HG02840 (cell line): ENCODE results near the gene ALLC.
"Not testable (repeated sequence)": the region's sequence is repeated elsewhere in the genome, so short reads cannot be mapped to it uniquely, and the experiment has no call there.

Experiments used
- ATAC-seq: cut with Tn5 transposase; IDR thresholded peaks from one replicate; pipeline ENCODE4 v1.9.1; 2021; ENCODE audit warnings: mild to moderate bottlenecking, moderate library complexity, moderate number of reproducible peaks; ENCODE audit not compliant: unreplicated experiment, low FRiP score

Gene ALLC

DNA sequence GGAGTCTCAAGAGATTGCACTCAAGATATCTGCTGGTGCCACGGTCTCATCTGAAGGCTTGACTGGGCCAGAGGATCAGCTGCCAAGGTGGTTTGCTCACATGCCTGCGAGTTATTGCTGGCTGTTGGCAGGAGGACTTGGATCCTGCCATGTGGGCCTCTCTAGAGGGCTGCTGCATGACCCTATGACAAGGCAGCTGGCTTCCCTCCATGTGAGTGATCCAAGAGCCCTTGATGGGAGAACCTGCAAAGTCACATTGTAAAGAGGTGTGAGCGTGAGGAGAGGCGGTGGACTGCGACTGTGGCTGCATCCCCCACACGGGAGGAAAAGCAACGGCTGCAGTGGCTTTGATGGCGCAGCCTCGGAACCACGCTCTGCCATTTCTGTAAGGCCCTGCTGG is 4.0 kb upstream of the ALLC start:
- no peak for ATAC-seq

DNA sequence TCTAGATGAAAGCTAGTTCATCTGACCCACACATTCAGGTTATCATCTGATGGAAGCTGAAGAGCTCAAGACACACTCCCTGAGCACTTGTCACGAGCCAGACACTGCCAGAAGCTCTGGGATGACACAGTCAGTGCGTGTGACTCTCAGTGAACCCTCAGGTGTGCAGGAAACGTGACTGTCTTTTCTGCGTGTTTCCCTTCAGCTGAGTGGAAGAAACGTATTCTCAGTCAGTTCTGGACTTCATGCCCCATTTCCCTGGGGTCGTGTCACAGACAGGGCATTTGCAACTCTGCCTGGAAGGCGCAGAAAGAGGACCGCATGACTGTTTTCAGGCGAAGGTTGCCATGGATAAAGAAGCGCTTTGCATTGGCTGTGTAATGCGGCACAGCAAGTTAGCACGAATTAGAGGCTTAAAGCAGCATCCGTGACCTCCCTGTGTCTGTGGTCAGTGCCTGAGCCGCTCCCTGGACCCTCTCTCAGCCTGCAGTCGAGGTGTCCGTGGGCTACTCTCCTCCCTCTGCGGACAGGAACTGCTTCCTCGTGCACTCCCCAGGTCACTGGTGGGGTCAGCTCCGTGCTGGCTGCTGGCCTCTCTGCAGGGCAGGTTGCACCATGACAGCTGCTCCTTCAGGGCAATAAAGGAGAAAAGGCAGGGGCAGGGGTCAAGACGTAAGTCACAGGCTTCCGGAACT is 3.3 kb upstream of the ALLC start:
- ATAC-seq, result no peak

- no peak for ATAC-seq
Observed at GRCh38 chr2:3655871-3656761, 1.9 kb upstream of the ALLC start.

DNA sequence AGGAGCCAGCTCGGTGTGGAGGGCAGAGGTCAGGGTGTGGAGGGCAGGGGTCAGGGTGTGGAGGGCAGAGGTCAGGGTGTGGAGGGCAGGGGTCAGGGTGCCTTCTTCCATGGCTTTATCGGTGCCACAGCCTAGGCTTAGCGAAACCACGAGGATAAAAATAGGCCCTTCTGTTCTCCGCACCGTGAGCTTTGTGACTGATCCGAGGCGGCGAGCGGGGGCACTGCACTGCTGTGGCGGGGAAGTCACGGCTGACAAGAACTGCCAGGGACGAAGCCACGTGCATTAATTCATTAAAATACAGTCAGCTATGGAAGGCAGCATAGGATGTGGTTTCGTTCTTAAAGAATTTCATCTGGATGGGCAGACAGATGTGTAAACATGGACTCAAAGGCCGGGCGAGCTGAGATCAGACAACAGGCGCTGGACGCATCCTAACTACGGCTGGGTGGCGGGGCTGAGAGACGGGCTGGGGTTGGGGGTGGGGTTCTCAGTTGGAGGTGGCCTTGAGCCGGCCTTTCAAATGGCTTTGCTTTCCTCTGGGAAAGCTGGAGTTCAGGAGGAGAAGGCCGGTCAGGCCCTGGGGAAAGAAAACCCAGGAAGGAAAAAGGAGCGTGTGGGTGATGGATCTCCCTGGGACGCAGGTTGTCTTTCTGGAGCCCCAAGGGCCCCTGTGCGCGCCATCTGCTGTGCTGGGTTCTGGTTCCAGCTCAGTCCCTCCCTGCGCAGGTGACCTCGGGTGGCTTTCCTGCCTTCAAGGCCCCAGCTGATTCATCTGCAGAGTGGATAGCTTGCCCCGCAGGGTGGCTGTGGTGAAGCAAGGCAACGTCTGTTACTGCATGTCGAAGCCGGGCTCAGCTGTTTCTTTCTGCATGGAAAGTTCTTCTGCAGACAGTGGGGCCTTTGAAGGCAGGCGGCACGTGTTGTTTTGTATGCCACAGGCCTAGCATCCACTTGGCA is 958 bp upstream of the ALLC start:
- ATAC-seq, result no peak

GRCh38 chr2:3659447-3660432 is 1.7 kb downstream of the ALLC start:
- no peak for ATAC-seq

DNA sequence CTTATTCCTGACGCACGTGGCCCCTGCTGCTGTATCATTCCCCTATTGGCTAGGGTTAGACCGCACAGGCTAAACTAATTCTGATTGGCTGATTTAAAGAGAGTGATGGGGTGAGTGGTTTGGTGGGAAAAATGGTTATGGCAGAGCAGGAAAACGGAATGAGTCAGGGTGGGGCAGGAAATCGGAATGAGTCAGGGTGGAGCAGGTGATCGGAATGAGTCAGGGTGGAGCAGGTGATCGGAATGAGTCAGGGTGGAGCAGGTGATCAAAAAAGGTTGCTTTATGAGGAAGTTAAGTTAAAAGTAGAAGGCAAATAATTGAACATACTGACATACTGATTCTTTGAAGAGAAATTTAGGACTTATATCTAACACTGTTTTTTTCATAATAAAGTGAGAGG is 2.6 kb downstream of the ALLC start:
- ATAC-seq, result not testable (repeated sequence)

DNA sequence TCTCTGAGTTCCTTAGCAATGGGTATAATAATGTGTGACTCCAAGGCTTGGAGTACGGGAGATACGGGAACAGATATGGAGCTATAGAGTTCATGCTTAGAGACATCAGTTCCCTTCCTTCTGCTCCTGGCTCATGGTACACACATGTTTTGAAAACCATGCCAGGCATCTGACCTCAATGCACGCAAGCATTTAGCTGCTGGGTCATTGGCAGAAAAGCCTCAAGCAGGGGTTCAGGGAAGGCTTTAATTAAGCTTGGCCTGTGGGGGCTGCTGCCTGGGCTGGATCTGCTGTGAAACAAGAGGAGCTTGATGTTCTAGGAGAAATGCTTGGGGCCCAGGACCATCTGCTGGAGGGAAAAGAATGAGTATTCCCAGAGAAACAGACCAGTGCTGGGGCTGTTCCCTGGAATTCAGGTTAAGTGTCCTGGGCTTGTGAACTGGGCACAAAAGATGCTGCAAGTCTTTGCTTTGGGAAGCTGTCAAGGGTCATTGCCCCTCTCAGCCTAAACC is 3.2 kb downstream of the ALLC start:
- no peak for ATAC-seq

DNA sequence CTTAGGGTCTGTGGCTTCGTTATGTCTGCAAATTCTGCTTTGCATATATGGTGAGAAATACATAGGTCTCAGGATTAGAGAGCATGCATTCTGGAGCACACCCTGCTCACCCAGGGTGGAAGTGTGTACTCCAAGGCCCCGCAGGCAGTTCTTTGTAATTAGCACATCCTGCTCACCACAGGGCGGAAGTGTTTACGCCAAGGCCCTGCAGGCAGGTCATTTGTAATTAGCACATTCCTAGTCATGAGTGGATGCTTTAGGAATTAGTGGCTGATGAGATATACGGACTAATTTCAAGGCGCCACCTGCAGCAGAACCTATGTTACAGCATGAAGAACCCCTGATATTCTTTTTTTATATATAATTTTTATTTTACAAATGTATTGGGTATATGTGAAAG is 4.2 kb downstream of the ALLC start:
- ATAC-seq, result no peak

- no peak for ATAC-seq
Observed at GRCh38 chr2:3664118-3664517, 6.1 kb downstream of the ALLC start.

GRCh38 chr2:3664925-3665324 is 6.9 kb downstream of the ALLC start:
- ATAC-seq, result no peak

DNA sequence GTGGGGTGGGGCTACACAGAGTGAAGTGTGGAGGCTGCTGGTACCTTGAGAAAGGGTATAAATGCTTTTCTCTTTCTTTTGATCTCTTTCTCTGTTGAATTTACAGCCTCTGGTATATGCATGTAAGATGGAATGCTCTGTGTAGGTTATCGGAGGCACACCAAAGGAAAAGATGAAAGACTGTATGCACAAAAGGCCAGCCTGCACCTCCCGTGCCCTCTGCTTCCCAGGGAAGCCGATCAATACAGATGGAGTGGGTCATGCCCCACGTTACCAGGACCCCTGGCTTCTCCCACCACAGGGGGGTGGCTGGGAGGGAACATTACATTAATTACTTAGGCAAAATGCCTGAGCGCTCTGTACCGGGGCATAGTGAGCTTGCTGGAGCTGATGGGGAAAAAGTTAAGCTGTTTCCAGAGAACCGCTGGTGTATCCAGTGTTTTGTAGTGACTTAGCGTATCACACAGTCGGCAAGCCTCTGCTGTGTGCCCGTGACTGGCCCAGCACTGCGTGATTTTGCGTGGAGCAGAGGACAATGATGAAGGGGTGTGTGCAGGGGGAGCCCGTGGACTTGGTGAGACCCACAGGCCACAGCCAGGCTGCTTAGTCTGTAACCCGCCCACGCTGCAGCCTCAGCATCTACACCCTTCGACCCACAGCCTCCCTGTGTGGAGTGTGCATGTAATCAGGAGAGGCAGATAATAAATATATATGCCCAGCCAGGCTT is 8.0 kb downstream of the ALLC start:
- ATAC-seq, result no peak

GRCh38 chr2:3666613-3666975 is 8.6 kb downstream of the ALLC start:
- ATAC-seq, result no peak

GRCh38 chr2:3667151-3667631 is 9.2 kb downstream of the ALLC start:
- no peak for ATAC-seq

DNA sequence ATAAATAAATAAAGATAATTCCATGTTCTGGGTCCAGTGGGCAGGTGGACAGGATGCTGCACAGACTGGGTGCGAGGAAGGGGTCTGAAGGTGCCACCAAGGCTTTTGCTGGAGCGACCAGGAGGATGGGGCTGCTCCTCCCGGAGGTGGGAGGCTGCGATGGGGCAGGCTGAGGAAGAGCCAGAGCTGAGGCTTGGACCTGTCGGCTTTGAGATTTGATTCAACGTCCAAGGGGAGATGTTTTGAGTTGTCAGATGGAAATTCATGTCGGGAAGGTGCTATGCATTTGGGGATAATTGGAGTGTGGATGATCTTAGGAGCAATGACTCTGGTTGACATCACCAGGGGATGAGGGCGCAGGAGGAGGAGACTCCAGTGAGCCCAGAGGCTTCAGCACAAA is 11.7 kb downstream of the ALLC start:
- ATAC-seq, result no peak

DNA sequence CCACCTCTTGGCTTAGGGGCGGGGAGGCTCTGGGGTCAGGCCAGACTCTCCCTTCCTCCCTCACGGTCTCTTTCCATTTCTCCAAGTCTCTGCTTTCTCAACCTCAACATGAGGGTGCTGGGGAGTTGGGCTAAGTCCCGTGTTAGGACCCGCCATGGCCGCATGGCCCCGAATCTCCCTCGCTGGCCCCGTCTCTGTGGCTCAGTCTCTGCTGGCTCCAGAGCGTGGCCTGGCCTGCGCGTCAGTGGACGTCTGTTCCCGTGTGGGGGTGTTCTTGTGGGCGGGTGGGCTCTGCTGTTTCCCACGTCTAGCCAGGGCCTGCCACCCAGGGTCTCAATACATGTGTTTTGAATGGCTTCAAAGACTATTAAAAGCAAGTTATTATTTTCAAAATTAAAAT is 12.4 kb downstream of the ALLC start:
- ATAC-seq, result no peak

DNA sequence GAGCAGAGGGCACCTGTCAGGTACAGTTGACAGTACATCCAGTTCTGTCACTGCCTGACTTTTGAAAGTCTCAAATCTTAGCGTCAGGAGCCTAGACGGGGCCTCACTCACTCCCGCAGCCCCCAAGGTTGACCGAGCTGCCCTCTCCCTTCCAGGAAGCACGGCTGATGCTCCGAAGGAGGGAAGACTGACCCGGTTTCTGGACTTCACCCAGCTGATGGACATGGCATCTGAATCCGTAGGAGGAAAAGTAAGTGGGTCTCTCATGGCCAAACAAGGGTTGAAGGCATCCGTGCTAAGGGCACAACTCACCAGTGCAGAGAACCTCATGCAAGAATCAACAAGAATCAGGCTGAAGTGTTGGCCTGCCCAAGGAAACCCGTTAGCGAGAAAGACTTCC is 12.9 kb downstream of the ALLC start:
- no peak for ATAC-seq

DNA sequence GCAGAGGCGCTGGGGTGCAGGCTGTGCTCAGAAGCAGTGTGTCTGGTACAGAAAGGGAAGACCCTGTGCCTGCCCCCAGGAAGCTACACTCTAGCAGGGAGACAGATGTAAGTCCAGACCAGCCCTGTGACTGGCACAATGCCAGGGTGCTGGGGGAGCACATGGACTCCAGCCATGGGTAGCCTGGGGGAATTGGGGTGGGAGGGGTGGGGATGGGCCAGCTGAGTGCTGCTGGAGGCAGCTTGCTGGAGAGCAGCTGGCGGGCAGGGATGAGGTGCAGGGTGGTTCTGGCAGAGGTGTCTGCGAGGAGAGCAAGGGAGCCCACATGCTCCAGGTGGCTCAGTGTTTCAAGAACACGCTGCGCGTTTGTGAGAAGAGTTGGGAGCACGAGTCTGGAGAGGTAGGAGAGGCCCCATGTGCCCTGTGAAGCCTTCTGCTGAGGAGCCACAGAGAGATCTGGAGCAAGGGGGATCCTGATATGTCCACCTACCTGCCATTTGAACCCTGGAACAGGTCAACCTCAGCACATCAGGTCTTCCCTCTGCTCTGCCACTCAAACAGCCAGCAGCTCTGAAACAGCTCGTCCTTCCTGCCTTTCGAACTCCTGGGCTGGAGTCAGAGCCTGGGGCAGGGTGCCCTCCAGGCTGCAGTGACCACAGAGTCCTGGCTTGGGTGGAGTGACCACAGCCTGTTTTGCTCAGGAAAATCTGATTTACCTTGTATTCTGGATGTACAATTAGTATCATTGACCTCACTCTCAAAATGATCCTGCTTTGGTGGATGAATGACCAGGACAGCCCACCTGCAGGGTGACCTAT is 15.1 kb downstream of the ALLC start:
- no peak for ATAC-seq
